Measurements from ENCODE around the gene LFNG. TPM values are rescaled to one million over a fixed set of nuclear protein-coding genes. Genes with fewer than 3 reads are reported as not detected.
"Not testable (repeated sequence)": the region's sequence is repeated elsewhere in the genome, so short reads cannot be mapped to it uniquely, and the experiment has no call there.

LFNG gene
- total RNA-seq, 2 experiments from 2014 or later = 96.7 to 99.8 TPM

DNA sequence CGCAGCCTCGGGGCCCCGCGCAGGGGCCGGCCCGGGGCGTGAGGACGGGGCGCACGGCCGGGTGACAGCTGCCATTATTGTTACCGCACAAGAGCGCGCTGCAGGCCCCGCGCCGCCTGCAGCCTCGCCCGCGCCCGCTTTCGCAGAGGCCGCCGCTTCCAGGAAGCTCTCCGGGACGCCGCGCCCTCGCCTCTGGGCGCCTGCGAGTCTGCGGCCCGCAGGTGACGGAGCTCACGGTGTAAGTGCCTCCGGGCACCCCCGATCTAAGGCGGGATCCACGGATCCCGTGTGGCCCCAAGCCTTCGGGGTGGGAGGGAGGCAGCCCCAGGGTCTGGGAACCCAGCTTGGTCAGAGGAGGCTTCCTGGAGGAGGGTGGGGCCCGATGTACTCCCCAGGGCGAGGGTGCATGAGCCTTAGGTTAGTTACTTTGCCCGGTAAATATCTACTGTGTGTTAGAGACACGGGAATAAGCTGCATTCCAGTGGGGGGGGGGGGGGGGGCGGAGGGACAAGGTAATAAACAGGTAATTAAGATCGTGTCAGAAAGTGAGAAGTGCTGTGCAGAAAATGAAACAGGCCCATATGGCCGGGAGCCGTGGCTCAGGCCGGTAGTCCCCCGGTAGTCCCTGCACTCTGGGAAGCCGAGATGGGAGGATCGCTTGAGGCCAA is 39.8 kb downstream of the LFNG start:
- H3K4me1 ChIP-seq (ENCODE audit: insufficient read depth, low read length) = peaks cover 32% of the 10 kb centered on the region
- ChIA-PET POLR2A (interaction anchor here (0.7 to 1.5 kb wide), 4 partner anchors 31 to 72 kb away, joined by 3 to 5 read pairs (median 4); no protein-coding TSS in a partner anchor), CTCF (interaction anchor here (0.9 to 1.3 kb wide), 2 partner anchors 12 to 91 kb away, joined by 3 read pairs; no protein-coding TSS in a partner anchor)
- Mint-ChIP-seq H3K4me1 (ENCODE audit: low read depth) (peaks cover 26% of the 10 kb centered on the region), H3K27me3 (no peaks in the 10 kb centered on the region), H3K36me3 (ENCODE audit: low read depth) (no peaks in the 10 kb centered on the region), H3K4me3 (peak overlapping the region; percentile 83), H3K9me3 (no peaks in the 10 kb centered on the region), H3K27ac (no peak overlapping the region)
- no peaks in the 10 kb centered on the region for H3K27me3 ChIP-seq (ENCODE audit: control insufficient read depth in 1 of 2, insufficient read depth in 2 of 2, low read length in 2 of 2)
- ATAC-seq (ENCODE audit: poor library complexity) (peak; percentile 3), DNase-seq (peak in 4 of 14 experiments; percentile 28 to 68 (median 52))
- TF ChIP-seq, protein P1, sequence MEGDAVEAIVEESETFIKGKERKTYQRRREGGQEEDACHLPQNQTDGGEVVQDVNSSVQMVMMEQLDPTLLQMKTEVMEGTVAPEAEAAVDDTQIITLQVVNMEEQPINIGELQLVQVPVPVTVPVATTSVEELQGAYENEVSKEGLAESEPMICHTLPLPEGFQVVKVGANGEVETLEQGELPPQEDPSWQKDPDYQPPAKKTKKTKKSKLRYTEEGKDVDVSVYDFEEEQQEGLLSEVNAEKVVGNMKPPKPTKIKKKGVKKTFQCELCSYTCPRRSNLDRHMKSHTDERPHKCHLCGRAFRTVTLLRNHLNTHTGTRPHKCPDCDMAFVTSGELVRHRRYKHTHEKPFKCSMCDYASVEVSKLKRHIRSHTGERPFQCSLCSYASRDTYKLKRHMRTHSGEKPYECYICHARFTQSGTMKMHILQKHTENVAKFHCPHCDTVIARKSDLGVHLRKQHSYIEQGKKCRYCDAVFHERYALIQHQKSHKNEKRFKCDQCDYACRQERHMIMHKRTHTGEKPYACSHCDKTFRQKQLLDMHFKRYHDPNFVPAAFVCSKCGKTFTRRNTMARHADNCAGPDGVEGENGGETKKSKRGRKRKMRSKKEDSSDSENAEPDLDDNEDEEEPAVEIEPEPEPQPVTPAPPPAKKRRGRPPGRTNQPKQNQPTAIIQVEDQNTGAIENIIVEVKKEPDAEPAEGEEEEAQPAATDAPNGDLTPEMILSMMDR (IDR thresholded peaks at IDR 0.05) = no peak
- intact Hi-C loops (cut with DNase I, micrococcal nuclease) = loop anchor here (2.0 to 5.0 kb wide), 5 partner anchors 51 to 987 kb away; partner anchors contain the start of genes CHST12 (in 1 of the 2), EIF3B (in 1 of the 2), MAD1L1 (in 1 of the 2) and PSMG3 (in 1 of the 2)
- no peaks in the 10 kb centered on the region for H3K36me3 ChIP-seq (ENCODE audit: insufficient read depth, low read length)
- H3K4me3 ChIP-seq (ENCODE audit: low read length) = peak overlapping the region; percentile 62
- H3K9me3 ChIP-seq (ENCODE audit: control insufficient read depth in 1 of 2, insufficient read depth in 1 of 2, low read length in 2 of 2) = no peaks in the 10 kb centered on the region
- peak overlapping the region in 1 of 2 donors; percentile 29 for H3K27ac ChIP-seq (ENCODE audit: low read depth in 1 of 2, low read length in 2 of 2)

DNA sequence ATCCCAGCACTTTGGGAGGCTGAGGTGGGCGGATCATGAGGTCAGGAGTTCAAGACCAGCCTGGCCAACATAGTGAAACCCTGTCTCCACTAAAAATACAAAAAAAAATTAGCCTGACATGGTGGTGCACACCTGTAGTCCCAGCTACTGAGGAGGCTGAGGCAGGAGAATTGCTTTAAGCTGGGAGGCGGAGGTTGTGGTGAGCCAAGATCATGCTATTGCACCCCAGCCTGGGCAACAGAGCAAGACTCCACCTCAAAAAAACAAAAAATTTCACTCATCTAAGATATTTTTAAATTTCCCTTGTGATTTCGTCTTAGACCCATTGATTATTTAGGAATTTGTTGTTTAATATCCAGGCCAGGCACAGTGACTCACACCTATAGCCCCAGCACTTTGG is 44.4 kb downstream of the LFNG start:
- H3K4me3 Mint-ChIP-seq; H3K27me3 Mint-ChIP-seq; H3K27ac ChIP-seq (ENCODE audit: low read depth in 1 of 2, low read length in 2 of 2); H3K27me3 ChIP-seq (ENCODE audit: control insufficient read depth in 1 of 2, insufficient read depth in 2 of 2, low read length in 2 of 2); H3K9me3 Mint-ChIP-seq; ATAC-seq (ENCODE audit: poor library complexity); H3K27ac Mint-ChIP-seq; POLR2A ChIA-PET; DNase-seq; H3K4me3 ChIP-seq (ENCODE audit: low read length); H3K9me3 ChIP-seq (ENCODE audit: control insufficient read depth in 1 of 2, insufficient read depth in 1 of 2, low read length in 2 of 2); CTCF ChIA-PET; H3K36me3 Mint-ChIP-seq (ENCODE audit: low read depth); H3K36me3 ChIP-seq (ENCODE audit: insufficient read depth, low read length): not testable (repeated sequence)
- H3K4me1 Mint-ChIP-seq (ENCODE audit: low read depth) = peaks cover 28% of the 10 kb centered on the region
- intact Hi-C loops (cut with DNase I, micrococcal nuclease) = loop anchor here in 1 of 2 experiments (10.0 kb wide), 1 partner anchor 151 kb away; no protein-coding TSS in a partner anchor
- H3K4me1 ChIP-seq (ENCODE audit: insufficient read depth, low read length) = peaks cover 25% of the 10 kb centered on the region

DNA sequence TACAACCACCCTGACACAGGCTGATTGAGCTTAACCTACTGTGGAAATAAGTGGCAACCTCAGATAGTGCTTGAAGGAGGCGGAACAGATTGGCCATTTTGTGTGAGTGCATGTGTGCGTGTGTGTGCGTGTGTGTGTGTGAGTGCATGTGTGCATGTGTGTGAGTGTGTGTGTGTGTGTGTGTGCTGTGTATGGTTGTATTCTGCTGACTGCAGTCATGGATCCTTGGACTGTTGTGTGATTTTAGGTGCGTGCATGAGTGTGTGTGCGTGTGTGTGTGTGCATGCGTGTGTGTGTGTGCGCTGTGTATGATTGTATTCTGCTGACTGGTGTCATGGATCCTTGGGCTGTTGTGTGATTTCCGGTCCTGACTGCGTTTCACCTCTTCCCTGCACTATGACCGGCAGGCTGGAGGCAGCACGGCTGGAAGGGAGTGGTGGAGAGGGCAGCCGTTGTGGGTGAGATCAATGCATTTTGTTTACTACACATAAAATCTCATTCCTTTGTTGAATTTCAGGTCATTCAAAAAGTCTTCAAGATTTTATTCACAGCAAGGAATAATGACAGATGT is 45.5 kb downstream of the LFNG start:
- Mint-ChIP-seq H3K9me3 (no peaks in the 10 kb centered on the region), H3K27me3 (no peaks in the 10 kb centered on the region), H3K4me1 (ENCODE audit: low read depth) (peaks cover 23% of the 10 kb centered on the region), H3K4me3 (no peak overlapping the region), H3K27ac (no peak overlapping the region), H3K36me3 (ENCODE audit: low read depth) (no peaks in the 10 kb centered on the region)
- H3K27ac ChIP-seq (ENCODE audit: low read depth in 1 of 2, low read length in 2 of 2) = no peak overlapping the region
- intact Hi-C loops (cut with DNase I, micrococcal nuclease) = loop anchor here (5.0 to 10.0 kb wide), 2 partner anchors 113 to 150 kb away; no protein-coding TSS in a partner anchor
- ChIA-PET POLR2A (no interaction called here), CTCF (no interaction called here)
- ATAC-seq (ENCODE audit: poor library complexity) (no peak), DNase-seq (no peak)
- no peaks in the 10 kb centered on the region for H3K27me3 ChIP-seq (ENCODE audit: control insufficient read depth in 1 of 2, insufficient read depth in 2 of 2, low read length in 2 of 2)
- no peaks in the 10 kb centered on the region for H3K36me3 ChIP-seq (ENCODE audit: insufficient read depth, low read length)
- no peak overlapping the region for H3K4me3 ChIP-seq (ENCODE audit: low read length)
- peaks cover 17% of the 10 kb centered on the region for H3K4me1 ChIP-seq (ENCODE audit: insufficient read depth, low read length)
- H3K9me3 ChIP-seq (ENCODE audit: control insufficient read depth in 1 of 2, insufficient read depth in 1 of 2, low read length in 2 of 2) = no peaks in the 10 kb centered on the region
- TF ChIP-seq, protein P1 (IDR thresholded peaks at IDR 0.05) = no peak
